Smooth muscle cell (in vitro differentiated cells): ENCODE data around the gene KRTAP26-1. TPM values are rescaled to one million over a fixed set of nuclear protein-coding genes. Genes with fewer than 3 reads are reported as not detected.

Experiments used
- DNase-seq: peaks from one replicate; lab custom pipeline; 2025; ENCODE audit not compliant: unreplicated experiment; lab: John Stamatoyannopoulos, UW
- H2AFZ ChIP-seq: fragments of 200-600 bp; sonication (generic); 2 replicates; pipeline ENCODE4 v1.6.0; 2016; ENCODE audit warnings: antibody characterized with exemption, low read depth, mild to moderate bottlenecking
- H3F3A ChIP-seq: fragments of 200-600 bp; sonication (generic); 2 replicates; pipeline ENCODE4 v1.6.0; 2017; ENCODE audit warnings: antibody characterized with exemption, low read depth
- H3K27ac ChIP-seq: fragments of 200-600 bp; sonication (generic); 2 replicates; pipeline ENCODE4 v1.5.1; 2016; ENCODE audit warnings: low read depth, mild to moderate bottlenecking
- H3K27me3 ChIP-seq: fragments of 200-600 bp; sonication (generic); 2 replicates; pipeline ENCODE4 v1.6.1; 2016; ENCODE audit warnings: low read depth, mild to moderate bottlenecking
- H3K36me3 ChIP-seq: fragments of 200-600 bp; sonication (generic); 2 replicates; pipeline ENCODE4 v1.5.1; 2016; ENCODE audit warnings: low read depth
- H3K4me1 ChIP-seq: fragments of 200-600 bp; sonication (generic); 2 replicates; pipeline ENCODE4 v1.5.1; 2016; ENCODE audit warnings: low read depth
- H3K4me2 ChIP-seq: fragments of 200-600 bp; sonication (generic); 2 replicates; pipeline ENCODE4 v1.6.0; 2016; ENCODE audit warnings: mild to moderate bottlenecking
- H3K4me3 ChIP-seq: fragments of 200-600 bp; sonication (generic); 2 replicates; pipeline ENCODE4 v1.5.1; 2016; ENCODE audit warnings: mild to moderate bottlenecking
- H3K79me2 ChIP-seq: fragments of 200-600 bp; sonication (generic); 2 replicates; pipeline ENCODE4 v1.6.0; 2016; ENCODE audit warnings: low read depth, mild to moderate bottlenecking
- H3K9ac ChIP-seq: fragments of 200-600 bp; sonication (generic); 2 replicates; pipeline ENCODE4 v1.6.0; 2016; ENCODE audit warnings: low read depth
- H3K9me3 ChIP-seq: fragments of 200-600 bp; sonication (generic); replicated peaks from 2 replicates; pipeline ENCODE4 v1.5.1; 2016; ENCODE audit warnings: low read depth
- H4K20me1 ChIP-seq: fragments of 200-600 bp; sonication (generic); 2 replicates; pipeline ENCODE4 v1.6.0; 2016; ENCODE audit warnings: low read depth
- CTCF ChIP-seq: fragments of 200-600 bp; sonication (generic); IDR thresholded peaks from 2 replicates; pipeline ENCODE4 v1.5.1; 2017; ENCODE audit warnings: borderline replicate concordance, mild to moderate bottlenecking, antibody characterized with exemption; ENCODE audit not compliant: insufficient read depth, poor library complexity, severe bottlenecking
- WGBS: methylation state at CpG from one replicate; pipeline ENCODE4 v1.1.7; 2016; ENCODE audit warnings: low lambda C conversion rate; 5-methylcytosine and 5-hydroxymethylcytosine counted together
- polyA plus RNA-seq: library from polyadenylated mRNA; unstranded; fragments of >200 nt; fragmentation: Nextera tagmentation; extraction: Ambion mirVana; gene quantifications from 2 replicates; pipeline ENCODE4 v1.2.1, GENCODE V29; 2016
- total RNA-seq: library from RNA; depleted of rRNA; stranded (reverse); fragments of >200 nt; gene quantifications from 2 replicates; pipeline ENCODE4 v1.2.3, GENCODE V29; 2014

The KRTAP26-1 gene
- total and polyA plus RNA-seq, 2 experiments from 2014 or later: not detected

- Histone ChIP-seq H3K9me3 (no peaks in the 10 kb centered on the region), H3K4me2 (peak within 1 kb of the TSS; percentile 28), H3K36me3 (no peaks in the 10 kb centered on the region), H3K27ac (peak within 1 kb of the TSS; percentile 67), H3K9ac (no peak within 1 kb of the TSS), H2AFZ (peak within 1 kb of the TSS; percentile 39), H3K79me2 (no peaks in the 10 kb centered on the region), H3K4me3 (no peak within 1 kb of the TSS), H4K20me1 (no peaks in the 10 kb centered on the region), H3K27me3 (no peaks in the 10 kb centered on the region), H3F3A (no peaks in the 10 kb centered on the region), H3K4me1 (peaks cover 4% of the 10 kb centered on the region)
- 95% methylated on average over 6 of the region's 6 CpGs for WGBS
- TF ChIP-seq CTCF: no peak
- DNase-seq: no peak
These were observed 17.2 kb upstream of the KRTAP26-1 start, which contains the start of gene KRTAP27-1 for GRCh38 chr21:30337276-30337744. TSS of gene KRTAP27-1 (minus strand) at chr21:30337694. CDS start at chr21:30337668, 26 bp downstream.

DNA sequence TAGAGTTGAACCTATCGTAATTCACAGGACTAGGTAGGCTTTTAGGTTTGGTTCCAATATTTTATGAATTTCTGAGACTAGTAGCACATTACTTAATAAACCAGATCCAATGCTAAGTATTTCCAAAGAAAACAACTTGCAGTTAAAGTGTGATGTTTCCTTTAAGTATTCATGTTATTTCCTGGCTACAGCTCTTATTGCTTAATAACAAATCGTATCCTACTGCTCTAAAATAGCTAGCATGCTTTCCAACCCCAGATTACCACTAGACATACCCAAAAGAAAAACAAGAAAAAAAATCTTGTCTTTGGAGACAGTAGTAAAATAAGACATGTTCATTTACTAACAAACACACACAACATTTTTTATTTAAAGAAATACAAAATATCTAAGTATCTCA is 16.5 kb upstream of the KRTAP26-1 start:
- H3K4me3 ChIP-seq: no peak overlapping the region
- H3K4me2 ChIP-seq: peak overlapping the region; percentile 28
- WGBS: 49% methylated on average over 2 of the region's 2 CpGs
- peaks cover 4% of the 10 kb centered on the region for H3K4me1 ChIP-seq
- TF ChIP-seq CTCF: no peak
- peak overlapping the region; percentile 67 for H3K27ac ChIP-seq
- no peaks in the 10 kb centered on the region for H3K36me3 ChIP-seq
- H3K27me3 ChIP-seq: no peaks in the 10 kb centered on the region
- DNase-seq: no peak
- H3K79me2 ChIP-seq: no peaks in the 10 kb centered on the region
- no peak overlapping the region for H3K9ac ChIP-seq
- H2AFZ ChIP-seq: peak overlapping the region; percentile 39
- H3K9me3 ChIP-seq: no peaks in the 10 kb centered on the region
- no peaks in the 10 kb centered on the region for H4K20me1 ChIP-seq
- no peaks in the 10 kb centered on the region for H3F3A ChIP-seq

DNA sequence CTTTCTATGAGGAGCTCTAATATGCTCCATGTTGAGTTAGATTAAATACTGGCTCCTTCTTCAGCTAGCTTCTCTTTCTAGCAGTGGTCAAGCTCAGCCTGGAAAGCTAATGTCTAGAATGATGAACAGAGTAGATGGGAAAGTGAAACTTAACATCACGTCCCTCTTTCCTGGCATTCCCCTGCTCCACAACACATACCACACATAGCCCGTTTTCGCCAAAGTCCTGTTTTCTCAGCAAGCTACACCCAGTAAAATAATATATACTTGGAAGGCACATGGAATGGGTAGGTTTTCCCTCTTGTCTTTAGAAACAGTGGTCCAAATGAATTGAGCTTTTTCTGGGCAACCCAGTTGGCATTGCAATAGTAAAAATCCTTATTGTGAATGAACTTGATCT is 13.6 kb upstream of the KRTAP26-1 start:
- Histone ChIP-seq H3K4me1 (peaks cover 4% of the 10 kb centered on the region), H3K27me3 (no peaks in the 10 kb centered on the region), H3K36me3 (no peaks in the 10 kb centered on the region), H3K4me2 (no peak overlapping the region), H4K20me1 (no peaks in the 10 kb centered on the region), H3F3A (no peaks in the 10 kb centered on the region), H3K79me2 (no peaks in the 10 kb centered on the region), H3K9ac (no peak overlapping the region), H3K4me3 (no peak overlapping the region), H3K9me3 (no peaks in the 10 kb centered on the region), H2AFZ (no peak overlapping the region), H3K27ac (no peak overlapping the region)
- DNase-seq: no peak
- no peak for TF ChIP-seq CTCF
- WGBS: 92% methylated on average over 3 of the region's 3 CpGs

- no peak for DNase-seq
- H3K4me3 ChIP-seq: no peak overlapping the region
- H3K9me3 ChIP-seq: no peaks in the 10 kb centered on the region
- H3K4me2 ChIP-seq: no peak overlapping the region
- no peaks in the 10 kb centered on the region for H3K27me3 ChIP-seq
- TF ChIP-seq CTCF: no peak
- H3K9ac ChIP-seq: no peak overlapping the region
- H2AFZ ChIP-seq: no peak overlapping the region
- H3K4me1 ChIP-seq: peaks cover 4% of the 10 kb centered on the region
- no peaks in the 10 kb centered on the region for H3F3A ChIP-seq
- 89% methylated on average over 2 of the region's 2 CpGs for WGBS
- H3K36me3 ChIP-seq: no peaks in the 10 kb centered on the region
- H4K20me1 ChIP-seq: no peaks in the 10 kb centered on the region
- H3K79me2 ChIP-seq: no peaks in the 10 kb centered on the region
- no peak overlapping the region for H3K27ac ChIP-seq
These were observed 12.6 kb upstream of the KRTAP26-1 start for GRCh38 chr21:30332681-30333080.
